Measurements from ENCODE around the gene IHH.

The IHH gene

GRCh38 chr2:219060821-219061791 lies at the start of gene IHH:
Gene IHH (minus strand): TSS chr2:219060921. CDS start chr2:219060467, 454 bp downstream.
- DNase-seq, result no peak

GRCh38 chr2:219109471-219109870 lies 48.8 kb upstream of the IHH start:
- DNase-seq, result peak; percentile 44 to 55

GRCh38 chr2:219107758-219108157 lies 47.0 kb upstream of the IHH start:
- no peak for DNase-seq

- DNase-seq, result no peak
These were observed 45.5 kb upstream of the IHH start for GRCh38 chr2:219106251-219106650.

- DNase-seq, result no peak
These were observed 43.6 kb upstream of the IHH start for GRCh38 chr2:219104107-219105035.

- DNase-seq, result no peak
These were observed 38.6 kb upstream of the IHH start for GRCh38 chr2:219099329-219099728.

- DNase-seq, result no peak
These were observed 34.8 kb upstream of the IHH start for GRCh38 chr2:219095406-219095935.

- DNase-seq, result no peak
These were observed 33.5 kb upstream of the IHH start for GRCh38 chr2:219094171-219094570.

- DNase-seq, result no peak
These were observed 29.9 kb upstream of the IHH start for GRCh38 chr2:219090436-219091299.

- no peak for DNase-seq
These were observed 28.6 kb upstream of the IHH start for GRCh38 chr2:219089330-219089729.

- DNase-seq, result no peak
These were observed 27.1 kb upstream of the IHH start for GRCh38 chr2:219087848-219088247.

GRCh38 chr2:219087361-219087760 lies 26.6 kb upstream of the IHH start:
- no peak for DNase-seq

GRCh38 chr2:219086196-219086595 lies 25.5 kb upstream of the IHH start:
- DNase-seq, result no peak

- DNase-seq, result no peak
These were observed 24.1 kb upstream of the IHH start for GRCh38 chr2:219084791-219085190.

- DNase-seq, result no peak
These were observed 21.7 kb upstream of the IHH start for GRCh38 chr2:219082332-219082958.

- no peak for DNase-seq
These were observed 21.1 kb upstream of the IHH start for GRCh38 chr2:219081701-219082331.

GRCh38 chr2:219081096-219081495 lies 20.4 kb upstream of the IHH start:
- no peak for DNase-seq

GRCh38 chr2:219079417-219079816 lies 18.7 kb upstream of the IHH start:
- no peak for DNase-seq

GRCh38 chr2:219078951-219079350 lies 18.2 kb upstream of the IHH start:
- DNase-seq, result no peak

GRCh38 chr2:219078126-219078525 lies 17.4 kb upstream of the IHH start:
- no peak for DNase-seq

- no peak for DNase-seq
These were observed 15.5 kb upstream of the IHH start for GRCh38 chr2:219076253-219076652.

Measured in activated CD4-positive, alpha-beta T cell treated with anti-CD3 and anti-CD28 coated beads, Interleukin-2, amount 50 U/mL, for 4 hours (primary cell).